Right lobe of liver (tissue), 6 donors: ENCODE results near the gene ZBTB9. TPM values are rescaled to one million over a fixed set of nuclear protein-coding genes. Genes with fewer than 3 reads are reported as not detected.

ENCODE experiments used
- ATAC-seq, 4 donors: fragments of 200-7000 bp; cut with Tn5 transposase; one replicate each; pipeline ENCODE4 v1.9.1; 2020; ENCODE audit warnings: mild to moderate bottlenecking in 4 of 4, moderate library complexity in 4 of 4
- DNase-seq, 3 donors: peaks; one replicate each; pipeline ENCODE4 v3.0.0-alpha.2; 2020
- H3K27ac ChIP-seq, 3 donors: fragments of 200-600 bp; one replicate each; pipeline ENCODE4 v1.8.0; 2022
- H3K27me3 ChIP-seq, 2 donors: fragments of 200-600 bp; one replicate each; pipeline ENCODE4 v1.8.0; 2022
- H3K36me3 ChIP-seq, 4 donors: fragments of 200-600 bp; sonication (generic) in 1 of 4; one replicate each; pipeline versions ENCODE4 v1.5.1 to v1.8.0; 2017 to 2022; ENCODE audit warnings: control low read depth in 1 of 4
- H3K4me1 ChIP-seq, 4 donors: fragments of 200-600 bp; sonication (generic) in 1 of 4; one replicate each; pipeline versions ENCODE4 v1.5.1 to v1.8.0; 2017 to 2022; ENCODE audit warnings: control low read depth in 1 of 4
- H3K4me3 ChIP-seq, 3 donors: fragments of 200-600 bp; one replicate each; pipeline ENCODE4 v1.8.0; 2022
- H3K9me3 ChIP-seq, 4 donors: fragments of 200-600 bp; sonication (generic) in 1 of 4; one replicate each; pipeline versions ENCODE4 v1.5.1 to v1.8.0; 2017 to 2022; ENCODE audit warnings: control low read depth in 1 of 4
- CTCF ChIP-seq, 4 donors: fragments of 200-600 bp in 3 of 4; fragments of 450-650 bp in 1 of 4; IDR thresholded peaks; one replicate each; pipeline versions ENCODE4 v1.5.1 to v1.8.0; 2016 to 2022; ENCODE audit warnings: antibody characterized with exemption in 4 of 4, mild to moderate bottlenecking in 2 of 4
- POLR2A ChIP-seq: fragments of 450-650 bp; IDR thresholded peaks from one replicate; pipeline ENCODE4 v1.6.1; 2017; ENCODE audit warnings: antibody characterized with exemption, mild to moderate bottlenecking
- WGBS: methylation state at CpG from one replicate; pipeline ENCODE4 v1.1.6; 2018; ENCODE audit warnings: low coverage, low lambda C conversion rate; ENCODE audit not compliant: insufficient coverage; ENCODE audit errors: missing lambda C conversion rate; 5-methylcytosine and 5-hydroxymethylcytosine counted together
- intact Hi-C, 2 donors: fragments of 100-400 bp; cut with DNase I; formaldehyde crosslinking; loops; one replicate each; pipeline versions ENCODE4 v1.11.2 to v1.14.1; 2022
- long read RNA-seq: library from polyadenylated mRNA; unstranded; transcript quantifications from one replicate; pipeline ENCODE4 v2.0.0, GENCODE V29; 2019
- total RNA-seq, 6 experiments: library from RNA; depleted of rRNA in 2 of 6; stranded (reverse); fragments of >200 nt in 2 of 6; fragmentation: NEBNext Ultra II Directional in 3 of 6; extraction: Animal tissue kit (Norgen Biotek cat#: 25700) in 3 of 6; gene quantifications; one replicate each; pipeline versions ENCODE4 v1.1.0 to v1.2.4, GENCODE V29; 2016 to 2023
- donor health status: DM: no; HTN: yes; CAD: no.
- donor health status: DM: no; HTN: no; CAD: no.
- donor health status: DM: no; HTN: no; CAD: no.
- donor health status: DM: no; HTN: yes; CAD: no.
- donor health status: DM: no; HTN: yes; CAD: no.

ZBTB9 gene, protein sequence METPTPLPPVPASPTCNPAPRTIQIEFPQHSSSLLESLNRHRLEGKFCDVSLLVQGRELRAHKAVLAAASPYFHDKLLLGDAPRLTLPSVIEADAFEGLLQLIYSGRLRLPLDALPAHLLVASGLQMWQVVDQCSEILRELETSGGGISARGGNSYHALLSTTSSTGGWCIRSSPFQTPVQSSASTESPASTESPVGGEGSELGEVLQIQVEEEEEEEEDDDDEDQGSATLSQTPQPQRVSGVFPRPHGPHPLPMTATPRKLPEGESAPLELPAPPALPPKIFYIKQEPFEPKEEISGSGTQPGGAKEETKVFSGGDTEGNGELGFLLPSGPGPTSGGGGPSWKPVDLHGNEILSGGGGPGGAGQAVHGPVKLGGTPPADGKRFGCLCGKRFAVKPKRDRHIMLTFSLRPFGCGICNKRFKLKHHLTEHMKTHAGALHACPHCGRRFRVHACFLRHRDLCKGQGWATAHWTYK
- 1 to 10 TPM; 2.5 to 3.8 (median 2.9) TPM for total RNA-seq
- long read RNA-seq, result 0 reads

GRCh38 chr6:33454009-33454946 is at the start of gene ZBTB9:
ZBTB9 (plus strand) TSS chr6:33454576; CDS start chr6:33455101, 525 bp downstream.
- Histone ChIP-seq H3K36me3 (no peaks in the 10 kb centered on the region), H3K4me1 (peaks cover 0 to 5% (median 0%) of the 10 kb centered on the region in 4 donors), H3K9me3 (no peaks in the 10 kb centered on the region), H3K27me3 (no peaks in the 10 kb centered on the region), H3K4me3 (peak within 1 kb of the TSS; percentile 79 to 93 (median 90)), H3K27ac (peak within 1 kb of the TSS; percentile 25 to 58 (median 58))
- TF ChIP-seq POLR2A (peak; percentile 91), CTCF (IDR thresholded peaks at IDR 0.05) (peak in 1 of 4 donors; percentile 6)
- intact Hi-C loops, result no loop called here
- 0% methylated on average over 10 of the region's 65 CpGs for WGBS
- peak; percentile 97 for DNase-seq
- peak; percentile 98 to 100 (median 99) for ATAC-seq

GRCh38 chr6:33404884-33405283 is 49.5 kb upstream of the ZBTB9 start:
- no peak for ATAC-seq
- no peaks in the 10 kb centered on the region for H3K27me3 ChIP-seq
- WGBS, result 92% methylated on average over 4 of the region's 17 CpGs

DNA sequence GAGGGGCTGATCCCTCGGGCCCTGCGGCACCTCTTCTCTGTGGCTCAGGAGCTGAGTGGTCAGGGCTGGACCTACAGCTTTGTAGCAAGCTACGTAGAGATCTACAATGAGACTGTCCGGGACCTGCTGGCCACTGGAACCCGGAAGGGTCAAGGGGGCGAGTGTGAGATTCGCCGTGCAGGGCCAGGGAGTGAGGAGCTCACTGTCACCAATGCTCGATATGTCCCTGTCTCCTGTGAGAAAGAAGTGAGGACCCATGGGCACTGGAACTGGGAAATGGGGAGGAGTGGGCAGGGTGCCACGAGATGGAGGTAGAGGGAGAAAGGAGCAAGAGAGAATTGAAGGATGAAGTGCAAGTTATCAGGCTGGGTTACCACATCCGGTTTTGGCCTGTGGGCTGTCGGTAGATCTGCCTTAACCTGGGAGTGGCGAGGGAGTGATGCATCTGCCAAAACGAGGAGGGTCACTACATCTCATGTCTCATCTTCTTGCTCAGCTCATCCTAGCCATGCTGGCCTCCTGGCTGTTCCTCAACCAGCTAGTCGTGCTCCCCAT is 48.9 kb upstream of the ZBTB9 start:
- no peaks in the 10 kb centered on the region for H3K9me3 ChIP-seq
- no peak overlapping the region for H3K4me3 ChIP-seq
- H3K36me3 ChIP-seq, result no peaks in the 10 kb centered on the region
- H3K27ac ChIP-seq, result no peak overlapping the region
- TF ChIP-seq POLR2A, result no peak
- no peak for TF ChIP-seq CTCF (IDR thresholded peaks at IDR 0.05)
- DNase-seq (no peak), ATAC-seq (no peak)
- WGBS, result 80% methylated on average over 6 of the region's 15 CpGs
- H3K27me3 ChIP-seq, result no peaks in the 10 kb centered on the region
- intact Hi-C loops, result no loop called here
- H3K4me1 ChIP-seq, result no peaks in the 10 kb centered on the region

More at GRCh38 chr6:33404884-33405283, 49.5 kb upstream of the ZBTB9 start:
- no peaks in the 10 kb centered on the region for H3K9me3 ChIP-seq
- no peak for DNase-seq
- TF ChIP-seq POLR2A (no peak), CTCF (IDR thresholded peaks at IDR 0.05) (no peak)
- no peaks in the 10 kb centered on the region for H3K4me1 ChIP-seq
- H3K36me3 ChIP-seq, result no peaks in the 10 kb centered on the region
- no peak overlapping the region for H3K27ac ChIP-seq
- no peak overlapping the region for H3K4me3 ChIP-seq
- intact Hi-C loops, result no loop called here

DNA sequence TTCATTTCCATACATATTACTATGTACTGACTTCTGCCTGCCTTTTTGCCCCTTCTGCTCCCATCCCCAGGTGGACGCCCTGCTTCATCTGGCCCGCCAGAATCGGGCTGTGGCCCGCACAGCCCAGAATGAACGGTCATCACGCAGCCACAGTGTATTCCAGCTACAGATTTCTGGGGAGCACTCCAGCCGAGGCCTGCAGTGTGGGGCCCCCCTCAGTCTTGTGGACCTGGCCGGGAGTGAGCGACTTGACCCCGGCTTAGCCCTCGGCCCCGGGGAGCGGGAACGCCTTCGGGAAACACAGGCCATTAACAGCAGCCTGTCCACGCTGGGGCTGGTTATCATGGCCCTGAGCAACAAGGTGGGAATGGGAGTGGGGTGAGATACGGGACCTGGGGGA is 48.2 kb upstream of the ZBTB9 start:
- ATAC-seq, result no peak

More for the DNA sequence above, 48.2 kb upstream of the ZBTB9 start:
- TF ChIP-seq POLR2A (no peak), CTCF (IDR thresholded peaks at IDR 0.05) (no peak)
- DNase-seq, result no peak
- 98% methylated on average over 8 of the region's 17 CpGs for WGBS
- H3K4me1 ChIP-seq, result no peaks in the 10 kb centered on the region
- intact Hi-C loops, result no loop called here
- no peaks in the 10 kb centered on the region for H3K36me3 ChIP-seq
- no peak overlapping the region for H3K4me3 ChIP-seq
- no peaks in the 10 kb centered on the region for H3K27me3 ChIP-seq
- no peak overlapping the region for H3K27ac ChIP-seq
- H3K9me3 ChIP-seq, result no peaks in the 10 kb centered on the region
